Measurements from ENCODE around the gene TEC. TPM values are rescaled to one million over a fixed set of nuclear protein-coding genes. Genes with fewer than 3 reads are reported as not detected.

The TEC gene
- total and polyA plus RNA-seq, 10 donors: 1.9 to 15.3 (median 7.2) TPM

DNA sequence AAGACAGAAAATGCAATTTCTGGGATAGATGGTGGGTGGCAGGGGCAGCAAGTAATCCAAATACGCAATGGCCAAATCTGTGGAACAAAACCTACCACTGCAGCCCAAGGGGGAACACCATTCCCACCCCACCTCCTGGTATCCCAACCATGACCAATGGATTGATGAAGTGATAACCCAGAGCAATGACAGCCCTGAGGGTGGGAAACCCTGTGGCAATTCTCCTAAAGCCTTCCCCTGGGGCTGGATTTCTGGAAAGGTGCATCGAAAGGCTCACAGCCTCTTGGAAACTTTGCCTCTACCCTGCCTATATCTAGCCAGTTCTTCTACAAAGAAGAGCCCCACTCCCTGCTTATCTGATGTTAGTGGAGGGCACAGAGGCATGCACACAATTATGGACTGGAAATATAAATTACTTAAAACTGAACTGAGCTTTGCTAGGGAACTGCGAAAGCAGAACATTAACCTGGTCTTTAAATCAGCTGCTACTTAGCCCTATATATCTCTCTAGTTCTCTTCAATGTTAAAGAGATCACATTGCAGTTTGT, 75.6 kb downstream of the TEC start:
- no peaks in the 10 kb centered on the region for H3K27me3 ChIP-seq (replicated peaks in 1 of 7)
- 93 to 100% (median 94%) methylated on average over 3 of the region's 3 CpGs for WGBS, 5 donors
- intact Hi-C loops (cut with DNase I; ENCODE audit: low total_unique reads): no loop called here
- TF ChIP-seq CTCF (IDR thresholded peaks at IDR 0.05 in 8 of 11, conservative IDR thresholded peaks at IDR 0.05 in 3 of 11) (no peak), POLR2A (IDR thresholded peaks at IDR 0.05) (no peak), POLR2AphosphoS5 (IDR thresholded peaks at IDR 0.05) (no peak)
- H3K4me3 ChIP-seq: no peak overlapping the region
- no peaks in the 10 kb centered on the region for H3K36me3 ChIP-seq
- H3K9me3 ChIP-seq: no peaks in the 10 kb centered on the region
- no peak overlapping the region for H3K27ac ChIP-seq
- peaks cover 3 to 51% (median 16%) of the 10 kb centered on the region in 6 donors for H3K4me1 ChIP-seq
- DNase-seq: no peak

GRCh38 chr4:48193096-48193836, 76.4 kb downstream of the TEC start:
- Histone ChIP-seq H3K27me3 (replicated peaks in 1 of 7) (no peaks in the 10 kb centered on the region), H3K9me3 (no peaks in the 10 kb centered on the region), H3K27ac (no peak overlapping the region), H3K4me1 (peaks cover 3 to 50% (median 16%) of the 10 kb centered on the region in 6 donors), H3K36me3 (no peaks in the 10 kb centered on the region), H3K4me3 (no peak overlapping the region)
- 87 to 90% (median 89%) methylated on average over 6 of the region's 6 CpGs for WGBS, 5 donors
- TF ChIP-seq CTCF (IDR thresholded peaks at IDR 0.05 in 8 of 11, conservative IDR thresholded peaks at IDR 0.05 in 3 of 11) (no peak), POLR2AphosphoS5 (IDR thresholded peaks at IDR 0.05) (no peak), POLR2A (IDR thresholded peaks at IDR 0.05) (no peak)
- no peak for DNase-seq
- intact Hi-C loops (cut with DNase I; ENCODE audit: low total_unique reads): no loop called here

DNA sequence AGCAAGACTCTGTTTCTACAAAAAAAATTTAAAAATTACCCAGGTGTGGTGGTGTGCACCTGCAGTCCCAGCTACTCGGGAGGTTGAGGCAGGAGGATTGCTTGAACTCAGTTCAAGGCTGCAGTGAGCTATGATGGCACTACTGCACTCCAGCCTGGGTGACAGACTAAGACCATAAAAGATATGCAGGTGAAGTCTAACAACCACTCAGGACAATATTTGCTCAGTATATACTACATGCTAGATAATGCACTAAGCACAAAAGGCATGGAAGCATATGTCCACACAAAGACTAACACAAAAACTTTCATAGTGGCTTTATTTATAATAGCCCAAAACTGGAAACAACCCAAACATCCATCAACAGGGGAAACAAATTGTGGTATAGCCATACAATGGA, 77.9 kb downstream of the TEC start:
- TF ChIP-seq POLR2A (IDR thresholded peaks at IDR 0.05): no peak
- no peak for TF ChIP-seq CTCF (IDR thresholded peaks at IDR 0.05 in 8 of 11, conservative IDR thresholded peaks at IDR 0.05 in 3 of 11)
- TF ChIP-seq POLR2AphosphoS5 (IDR thresholded peaks at IDR 0.05): no peak
- no peak for DNase-seq
- Histone ChIP-seq H3K36me3 (no peaks in the 10 kb centered on the region), H3K9me3 (no peaks in the 10 kb centered on the region), H3K27ac (no peak overlapping the region), H3K27me3 (replicated peaks in 1 of 7) (no peaks in the 10 kb centered on the region), H3K4me1 (peaks cover 0 to 43% (median 13%) of the 10 kb centered on the region in 6 donors), H3K4me3 (no peak overlapping the region)
- intact Hi-C loops (cut with DNase I; ENCODE audit: low total_unique reads): no loop called here
- 67 to 91% (median 82%) methylated on average over 1 of the region's 1 CpG for WGBS, 5 donors

- Histone ChIP-seq H3K36me3 (no peaks in the 10 kb centered on the region), H3K27ac (no peak overlapping the region), H3K9me3 (no peaks in the 10 kb centered on the region), H3K27me3 (replicated peaks in 1 of 7) (no peaks in the 10 kb centered on the region), H3K4me1 (peaks cover 0 to 34% (median 11%) of the 10 kb centered on the region in 6 donors), H3K4me3 (no peak overlapping the region)
- intact Hi-C loops (cut with DNase I; ENCODE audit: low total_unique reads): no loop called here
- DNase-seq: no peak
- TF ChIP-seq POLR2AphosphoS5 (IDR thresholded peaks at IDR 0.05) (no peak), CTCF (IDR thresholded peaks at IDR 0.05 in 8 of 11, conservative IDR thresholded peaks at IDR 0.05 in 3 of 11) (no peak), POLR2A (IDR thresholded peaks at IDR 0.05) (no peak)
Measured at GRCh38 chr4:48190839-48191238, 78.8 kb downstream of the TEC start.

All from spleen (tissue), 11 donors.